Measurements from ENCODE around the gene ASTN1. TPM values are rescaled to one million over a fixed set of nuclear protein-coding genes. Genes with fewer than 3 reads are reported as not detected.

Gene ASTN1
- total and polyA plus RNA-seq, 2 of the 4 experiments (the other 2 are of a cell fraction) = under 0.01 to 0.07 TPM

DNA sequence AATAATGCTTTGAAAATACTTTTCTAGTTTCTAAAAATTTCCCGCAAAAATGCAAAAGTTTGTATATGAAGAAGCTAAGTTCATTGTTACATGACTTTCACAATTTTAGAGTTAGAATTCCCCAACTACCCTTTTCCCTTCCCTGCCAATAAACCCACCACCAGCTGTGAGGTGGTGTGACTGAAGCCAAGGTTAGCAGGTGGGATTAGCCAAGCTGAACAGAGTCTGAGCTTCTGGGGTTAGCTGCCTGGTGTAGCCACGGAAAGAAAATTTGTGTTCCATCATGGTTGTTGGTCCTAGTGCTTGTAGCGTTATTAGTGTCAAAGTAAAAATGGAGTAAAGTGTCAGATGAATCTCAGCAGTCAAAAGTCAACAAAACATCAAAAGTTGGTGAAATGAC, 110.9 kb downstream of the ASTN1 start:
- Histone ChIP-seq H3K36me3 (ENCODE audit: control insufficient read depth, insufficient read depth, low read length) (no peaks in the 10 kb centered on the region), H3K9me1 (ENCODE audit: insufficient read depth, low read length) (no peaks in the 10 kb centered on the region), H3K56ac (ENCODE audit: extremely low read depth, insufficient read depth, low read length) (no peak overlapping the region), H2AK9ac (replicated peaks; ENCODE audit: low read depth, low read length, poor library complexity) (no peak overlapping the region), H2BK5ac (ENCODE audit: low read depth, low read length, poor library complexity, severe bottlenecking) (no peak overlapping the region), H4K20me1 (ENCODE audit: insufficient read depth, low read length) (no peaks in the 10 kb centered on the region), H4K5ac (ENCODE audit: low read depth, low read length) (no peak overlapping the region), H3K14ac (replicated peaks; ENCODE audit: low read depth, low read length) (no peak overlapping the region), H4K8ac (ENCODE audit: low read depth in 2 of 2, low read length in 2 of 2) (no peak overlapping the region), H3K9ac (ENCODE audit: low read depth, low read length) (no peak overlapping the region), H3K18ac (ENCODE audit: low read depth, low read length) (no peak overlapping the region), H3K79me1 (ENCODE audit: low read depth in 1 of 2, low read length in 2 of 2) (no peaks in the 10 kb centered on the region), H2AK5ac (ENCODE audit: low read depth, low read length) (no peak overlapping the region), H2BK120ac (ENCODE audit: low read depth, low read length) (no peak overlapping the region), H3K27ac (ENCODE audit: insufficient read depth, low read length) (no peak overlapping the region), H2BK20ac (ENCODE audit: low read depth, low read length) (no peak overlapping the region), H3K4me1 (ENCODE audit: control insufficient read depth, insufficient read depth, low read length) (no peaks in the 10 kb centered on the region), H3K27me3 (ENCODE audit: control insufficient read depth, insufficient read depth, low read length) (no peaks in the 10 kb centered on the region), H3K9me3 (ENCODE audit: control insufficient read depth, insufficient read depth, low read length) (no peaks in the 10 kb centered on the region), H4K91ac (ENCODE audit: insufficient read depth, low read depth, low read length) (no peak overlapping the region), H3K4me3 (ENCODE audit: insufficient read depth, low read depth, low read length) (no peak overlapping the region), H3K23ac (ENCODE audit: low read depth, low read length) (no peak overlapping the region), H3K4me2 (ENCODE audit: low read depth, low read length) (no peak overlapping the region), H2BK15ac (ENCODE audit: low read depth, low read length) (no peak overlapping the region), H2AFZ (replicated peaks; ENCODE audit: low read length, poor library complexity) (no peak overlapping the region), H3K4ac (ENCODE audit: low read depth, low read length) (no peak overlapping the region)
- DNase-seq (no peak), ATAC-seq (ENCODE audit: low read depth) (no peak)
- ChIA-PET CTCF (no interaction called here), POLR2A (ENCODE audit: unreplicated experiment) (no interaction called here)
- no peak for TF ChIP-seq RFX5 (IDR thresholded peaks at IDR 0.05; ENCODE audit: low read depth, low read length)
- intact Hi-C loops (cut with micrococcal nuclease) (no loop called here), in situ Hi-C loops (cut with MboI; ENCODE audit: low sequenced_read_pairs) (no loop called here), dilution Hi-C loops (cut with HindIII; ENCODE audit: low sequenced_read_pairs, unreplicated experiment) (no loop called here)
- no CpG with 5 or more reads among the region's 3 CpGs for WGBS, 2 experiments (ENCODE audit: extremely low coverage in 2 of 2, insufficient read length in 1 of 2)
- BruUV-seq (replicated peaks) = no TSS peak

Data from IMR-90 (cell line).